GM13977 (cell line): ENCODE results near the gene HDAC9.

Experiments used
- DNase-seq: peaks from one replicate; pipeline ENCODE4 v3.0.0; 2012; ENCODE audit warnings: low spot score
- in situ Hi-C: fragments of 300-500 bp; cut with MboI; formaldehyde crosslinking; loops from one replicate; pipeline ENCODE4 v1.12.0; 2022; ENCODE audit warnings: low sequenced_read_pairs, low pct_unique_long_range_greater_than_20kb, mixed read lengths, inconsistent platforms; ENCODE audit not compliant: unreplicated experiment
- TF ChIP-seq, protein P1 (sequence below): IDR thresholded peaks from 2 replicates; pipeline ENCODE4 v1.5.1; 2012; ENCODE audit warnings: mild to moderate bottlenecking, control low read depth; ENCODE audit not compliant: insufficient read depth; ENCODE audit errors: extremely low read depth, missing control alignments

The HDAC9 gene

DNA sequence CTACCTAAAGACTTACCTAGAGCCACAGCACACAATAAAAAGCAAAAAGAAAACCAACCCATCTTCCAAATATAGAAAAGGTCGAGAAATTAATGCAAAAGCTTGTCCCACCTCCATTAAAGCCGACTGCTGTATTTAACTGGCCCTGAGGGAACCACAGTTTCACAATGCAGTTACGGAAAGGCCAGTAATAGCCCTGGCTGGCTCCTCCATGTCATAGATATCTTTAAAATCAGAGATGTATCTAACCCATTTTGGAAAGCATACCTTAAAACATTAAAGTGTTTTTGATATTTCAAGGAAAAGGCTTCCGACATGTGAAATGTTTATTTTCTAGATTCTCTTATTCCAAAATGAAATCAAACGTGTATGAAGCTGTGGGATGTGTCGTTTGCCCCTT, 23.0 kb downstream of the HDAC9 start:
- TF ChIP-seq, protein P1, sequence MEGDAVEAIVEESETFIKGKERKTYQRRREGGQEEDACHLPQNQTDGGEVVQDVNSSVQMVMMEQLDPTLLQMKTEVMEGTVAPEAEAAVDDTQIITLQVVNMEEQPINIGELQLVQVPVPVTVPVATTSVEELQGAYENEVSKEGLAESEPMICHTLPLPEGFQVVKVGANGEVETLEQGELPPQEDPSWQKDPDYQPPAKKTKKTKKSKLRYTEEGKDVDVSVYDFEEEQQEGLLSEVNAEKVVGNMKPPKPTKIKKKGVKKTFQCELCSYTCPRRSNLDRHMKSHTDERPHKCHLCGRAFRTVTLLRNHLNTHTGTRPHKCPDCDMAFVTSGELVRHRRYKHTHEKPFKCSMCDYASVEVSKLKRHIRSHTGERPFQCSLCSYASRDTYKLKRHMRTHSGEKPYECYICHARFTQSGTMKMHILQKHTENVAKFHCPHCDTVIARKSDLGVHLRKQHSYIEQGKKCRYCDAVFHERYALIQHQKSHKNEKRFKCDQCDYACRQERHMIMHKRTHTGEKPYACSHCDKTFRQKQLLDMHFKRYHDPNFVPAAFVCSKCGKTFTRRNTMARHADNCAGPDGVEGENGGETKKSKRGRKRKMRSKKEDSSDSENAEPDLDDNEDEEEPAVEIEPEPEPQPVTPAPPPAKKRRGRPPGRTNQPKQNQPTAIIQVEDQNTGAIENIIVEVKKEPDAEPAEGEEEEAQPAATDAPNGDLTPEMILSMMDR = no peak
- DNase-seq = no peak
- in situ Hi-C loops = no loop called here

DNA sequence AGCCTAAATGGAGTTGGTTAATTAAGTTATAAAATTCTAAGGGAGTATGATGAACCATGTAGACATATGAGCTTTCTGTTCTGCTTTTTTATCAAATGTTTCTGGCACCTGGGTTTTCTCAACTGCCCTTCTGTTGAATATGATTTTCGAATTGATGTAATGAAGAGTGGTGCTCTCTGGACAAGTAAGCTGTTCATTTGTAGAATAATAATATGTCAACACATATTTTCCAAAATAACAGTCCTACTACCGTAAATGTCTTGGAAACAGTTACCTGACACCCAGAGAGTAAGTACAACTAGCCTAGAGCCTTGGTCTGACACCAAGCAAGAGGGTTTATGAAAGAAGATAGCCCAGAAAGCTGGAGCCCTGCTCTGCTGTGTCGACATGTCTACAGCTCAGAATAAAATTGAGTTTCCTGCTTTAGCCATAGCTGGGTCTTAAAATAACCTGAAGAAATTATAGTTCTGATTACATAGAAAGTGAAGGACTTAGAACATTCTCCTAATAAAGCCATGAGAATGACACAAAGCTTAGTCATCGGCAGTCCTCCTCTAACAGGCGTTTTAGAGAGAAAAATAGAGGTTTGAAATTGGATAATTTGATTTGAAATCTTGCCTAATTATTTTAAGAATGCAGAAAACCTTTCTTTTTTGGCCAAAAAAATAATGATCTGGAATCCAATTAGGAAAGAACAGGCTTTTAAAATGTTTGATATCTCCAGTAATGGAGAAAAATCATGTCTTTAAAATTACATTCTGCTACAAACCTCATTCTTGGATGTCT, 25.1 kb downstream of the HDAC9 start:
- no peak for DNase-seq
- in situ Hi-C loops = no loop called here
- TF ChIP-seq, protein P1 = no peak

DNA sequence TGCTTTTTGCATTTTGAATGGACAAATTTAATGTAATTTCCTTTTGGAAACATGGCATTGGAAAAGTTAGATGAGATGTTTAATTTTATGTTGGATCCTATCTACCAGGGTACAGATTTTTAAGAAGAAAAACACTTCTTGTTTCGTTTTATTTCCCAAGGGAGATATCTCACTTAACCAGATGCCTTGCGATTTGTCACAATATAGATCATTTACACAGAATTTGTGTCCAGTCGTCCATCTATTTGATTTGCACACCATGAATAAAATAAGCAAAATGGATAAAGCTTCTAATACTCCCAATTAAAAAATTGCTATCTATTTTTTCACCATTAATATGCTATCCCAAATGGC, 25.7 kb downstream of the HDAC9 start:
- DNase-seq = no peak
- in situ Hi-C loops = no loop called here
- TF ChIP-seq, protein P1 = no peak

DNA sequence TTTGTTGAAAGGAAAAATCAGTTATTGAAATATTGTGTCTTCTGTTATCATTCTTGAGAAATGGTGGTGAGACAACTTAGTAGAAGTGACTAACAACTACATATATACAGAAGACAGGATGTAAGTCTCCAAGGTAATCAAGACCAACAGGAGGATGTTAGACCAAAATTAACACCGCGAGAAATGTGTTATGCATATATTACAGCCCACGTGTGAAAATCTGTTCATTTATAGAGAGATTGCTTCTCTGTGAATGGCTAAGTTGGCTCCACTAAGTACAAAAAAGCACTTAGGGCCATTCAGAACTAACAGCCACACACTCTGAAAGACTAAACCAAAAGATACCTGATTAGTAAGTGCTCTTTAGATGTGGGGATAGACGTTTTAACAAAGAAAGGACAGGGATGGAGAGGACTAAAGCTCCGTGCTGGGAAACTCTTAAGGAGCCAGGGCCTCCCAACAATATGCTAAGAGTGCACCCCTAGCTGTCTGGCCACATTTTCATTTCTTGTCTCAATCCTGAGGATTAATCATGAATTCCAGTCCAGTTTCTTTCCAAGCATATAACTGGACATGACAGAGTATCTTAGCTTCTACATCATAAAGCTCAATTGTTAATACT, 26.5 kb downstream of the HDAC9 start:
- DNase-seq = peak; percentile 8
- TF ChIP-seq, protein P1 = no peak
- in situ Hi-C loops = no loop called here

DNA sequence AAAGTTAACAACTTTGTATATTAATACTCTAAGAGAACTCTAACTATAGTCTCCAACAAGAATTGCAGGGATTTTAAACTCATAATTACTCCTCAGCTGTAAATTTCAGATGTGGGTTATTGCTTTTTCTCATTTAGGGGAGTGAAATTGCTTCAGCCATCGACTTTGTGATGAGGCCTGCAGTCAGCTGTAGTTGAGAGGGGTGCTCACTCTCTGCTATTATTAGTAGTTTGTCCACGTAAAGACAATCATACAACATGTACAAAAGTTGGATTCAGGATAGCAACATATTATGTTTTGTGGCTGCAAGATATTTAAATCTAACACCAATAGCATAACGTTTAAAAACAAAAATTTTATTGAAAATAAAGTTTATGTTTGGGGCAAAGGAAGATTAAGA, 28.7 kb downstream of the HDAC9 start:
- TF ChIP-seq, protein P1 = no peak
- no peak for DNase-seq
- in situ Hi-C loops = no loop called here

DNA sequence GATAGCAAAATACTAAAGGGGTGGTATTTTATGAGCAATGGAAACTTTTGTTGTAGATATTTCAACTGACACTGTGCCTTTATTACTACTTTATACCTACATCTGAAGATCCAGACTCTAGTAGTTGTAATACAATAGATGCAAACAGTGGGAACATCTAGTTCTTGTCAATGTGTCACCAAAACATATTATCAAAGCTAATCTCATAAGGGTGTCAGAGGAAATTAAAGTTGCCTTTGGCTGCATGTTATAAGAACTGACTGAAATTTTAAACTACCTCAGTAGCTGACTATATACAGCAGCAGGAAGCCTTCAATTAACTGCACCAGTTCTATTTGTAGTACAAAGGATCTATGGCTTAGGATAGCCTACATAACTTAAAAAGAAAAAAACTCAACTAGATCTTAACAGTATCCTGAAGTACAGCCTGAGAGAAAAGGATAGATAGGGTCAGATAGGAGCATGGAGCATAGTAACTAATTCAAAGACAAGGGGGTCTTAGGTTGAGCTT, 30.9 kb downstream of the HDAC9 start:
- DNase-seq = no peak
- TF ChIP-seq, protein P1 = no peak
- in situ Hi-C loops = no loop called here
